NCI-H748 (cell line): ENCODE results near the gene UBE2D2.

Source experiments
- DNase-seq: peaks from one replicate; lab custom pipeline; 2025; ENCODE audit not compliant: unreplicated experiment; lab: John Stamatoyannopoulos, UW

UBE2D2 gene

DNA sequence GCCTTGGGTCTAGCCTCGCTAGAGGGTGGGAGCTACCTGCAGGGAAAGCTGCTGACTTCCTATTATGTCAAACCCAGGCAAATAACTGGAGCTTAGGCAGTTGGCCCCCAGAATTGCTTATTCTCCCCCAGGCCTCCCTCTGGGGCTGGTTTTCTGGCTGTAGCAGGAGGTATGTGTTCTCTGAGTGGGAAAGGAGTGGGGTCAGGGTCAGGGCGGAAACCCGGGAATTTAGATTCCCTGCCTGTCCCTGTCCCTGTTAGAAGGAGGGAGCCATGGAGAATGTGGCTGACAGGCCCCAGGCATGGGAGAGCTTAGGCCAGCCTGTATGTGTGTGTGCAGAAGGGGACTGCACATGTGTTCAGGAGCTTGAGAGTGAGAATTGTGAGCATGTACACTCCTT is 73.4 kb downstream of the UBE2D2 start:
- no peak for DNase-seq

DNA sequence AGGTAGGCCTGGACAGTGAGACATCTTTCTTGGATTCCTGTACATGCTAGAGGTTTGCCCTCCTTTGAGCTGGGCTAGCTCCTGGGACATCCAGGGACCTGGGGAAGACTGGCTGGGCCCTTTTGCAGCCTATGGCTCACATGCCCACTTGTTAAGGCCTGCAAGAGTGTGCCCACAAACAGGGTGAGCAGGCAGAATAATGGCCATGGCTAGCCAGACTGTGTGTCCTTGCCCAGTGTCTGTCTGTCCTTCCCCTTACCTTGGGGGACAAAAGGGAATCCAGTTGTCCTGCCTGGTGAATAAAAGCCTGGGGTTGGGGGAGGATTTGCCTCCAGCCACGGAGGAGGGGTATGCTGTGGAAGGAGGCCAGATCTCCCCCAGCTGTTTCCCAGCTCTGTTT is 74.1 kb downstream of the UBE2D2 start:
- no peak for DNase-seq

DNA sequence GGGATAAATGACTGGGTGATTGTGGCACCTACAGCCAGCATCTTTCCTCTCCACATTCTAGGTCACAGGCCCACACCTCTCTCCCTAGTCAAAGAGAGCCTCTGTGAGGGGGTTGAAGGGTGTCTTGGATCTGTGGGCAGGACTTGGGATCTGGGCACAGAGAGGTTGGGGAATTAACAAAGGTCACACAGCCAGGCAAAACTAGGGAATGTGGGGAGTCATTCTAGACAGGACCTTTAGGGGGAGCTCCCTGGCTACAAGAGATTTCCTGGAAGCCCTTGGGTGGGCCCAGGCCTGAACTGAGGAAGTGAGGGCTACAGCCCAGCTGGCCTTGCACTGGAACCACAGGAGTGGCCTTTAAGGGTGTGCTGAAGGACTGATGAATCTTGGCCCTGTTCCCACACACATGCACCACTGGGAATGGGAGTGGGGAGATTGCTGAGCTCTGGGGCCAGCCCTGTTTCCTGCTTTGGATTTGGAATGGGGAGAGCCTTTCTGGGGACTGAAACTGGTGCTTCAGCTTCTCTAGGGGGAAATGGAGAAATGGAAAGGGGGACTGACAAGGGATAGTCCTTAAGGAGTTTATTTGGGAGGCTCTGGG is 74.6 kb downstream of the UBE2D2 start:
- DNase-seq, result peak; percentile 55

DNA sequence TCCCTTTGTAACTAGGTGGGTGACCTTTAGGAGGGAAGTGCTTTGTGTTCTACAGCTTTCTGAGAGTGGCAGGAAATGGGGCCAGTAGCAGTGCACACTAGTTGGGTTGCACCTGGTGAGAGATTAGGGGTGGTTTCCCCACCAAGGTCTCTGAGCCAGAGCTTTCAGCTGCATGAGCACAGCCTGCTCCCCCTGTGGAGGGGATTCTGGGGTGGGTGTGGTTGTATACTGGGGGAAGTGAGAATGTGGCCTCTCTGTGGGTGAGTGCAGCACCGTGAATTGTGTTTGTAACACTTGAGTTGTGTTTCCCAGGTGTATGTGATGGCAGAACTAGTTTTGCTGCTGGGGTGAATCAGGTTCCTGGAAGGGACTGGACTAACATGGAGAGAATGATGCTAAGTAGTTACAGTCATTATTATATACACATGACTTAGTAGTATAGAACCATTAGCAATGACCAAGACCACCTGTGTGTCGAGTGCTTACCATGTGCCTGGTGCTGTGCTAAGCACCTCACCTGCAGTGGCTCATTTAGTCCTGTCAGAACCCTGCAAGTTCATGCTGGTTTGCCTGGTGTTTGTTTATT is 75.2 kb downstream of the UBE2D2 start:
- DNase-seq, result no peak

DNA sequence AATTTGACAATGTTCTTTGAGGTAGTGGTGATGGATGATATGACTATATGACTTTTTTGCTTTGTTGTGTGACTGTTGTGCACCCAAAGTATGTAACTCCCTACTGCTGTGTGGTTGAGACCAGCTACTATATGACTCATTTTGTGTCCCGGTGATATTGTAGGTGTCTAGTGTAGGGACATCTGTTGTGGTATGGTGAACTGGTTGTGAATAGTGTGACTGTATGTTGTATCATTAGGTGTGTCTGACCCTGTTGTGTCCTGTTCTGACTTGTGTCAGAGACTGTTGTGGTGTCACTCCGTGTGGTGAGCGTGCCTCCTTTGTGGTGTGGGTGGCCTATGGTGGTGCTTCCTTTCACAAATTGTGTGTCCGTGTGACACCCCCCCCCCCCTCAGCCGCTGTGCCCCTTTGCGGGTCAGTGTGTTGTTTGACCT is 75.9 kb downstream of the UBE2D2 start:
- no peak for DNase-seq

DNA sequence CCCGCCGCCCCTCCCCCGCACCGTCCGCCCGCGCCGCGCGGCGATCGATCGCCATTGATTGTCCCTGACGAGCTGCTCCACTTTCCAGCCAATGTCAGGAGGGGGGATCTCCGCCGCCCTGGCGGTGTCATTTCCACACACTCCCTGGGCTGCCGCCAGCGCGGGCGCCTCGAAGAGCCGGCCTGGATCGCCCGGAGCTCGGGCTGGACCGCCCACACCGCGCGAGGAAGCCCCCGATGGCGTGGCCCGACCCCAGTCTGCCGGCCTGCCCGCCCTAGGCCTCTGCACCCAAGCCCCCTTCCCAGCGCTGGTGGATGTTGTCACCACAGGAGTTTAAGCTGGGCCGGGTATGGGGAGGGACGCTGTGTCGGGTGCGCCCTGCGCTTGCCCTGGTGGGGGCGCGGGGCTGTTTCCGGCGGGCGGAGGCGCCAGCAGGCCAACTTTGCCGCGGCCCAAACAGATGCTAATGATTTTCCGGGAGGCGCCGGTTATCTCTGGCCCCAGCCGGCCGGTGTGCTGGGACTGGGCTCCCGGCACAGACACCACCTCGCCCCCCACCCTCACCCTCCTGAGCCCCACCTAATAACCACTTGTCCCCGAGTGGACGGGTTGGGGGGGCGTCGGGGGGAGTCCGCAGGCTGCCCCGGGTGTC is 76.4 kb downstream of the UBE2D2 start:
- peak; percentile 53 for DNase-seq

DNA sequence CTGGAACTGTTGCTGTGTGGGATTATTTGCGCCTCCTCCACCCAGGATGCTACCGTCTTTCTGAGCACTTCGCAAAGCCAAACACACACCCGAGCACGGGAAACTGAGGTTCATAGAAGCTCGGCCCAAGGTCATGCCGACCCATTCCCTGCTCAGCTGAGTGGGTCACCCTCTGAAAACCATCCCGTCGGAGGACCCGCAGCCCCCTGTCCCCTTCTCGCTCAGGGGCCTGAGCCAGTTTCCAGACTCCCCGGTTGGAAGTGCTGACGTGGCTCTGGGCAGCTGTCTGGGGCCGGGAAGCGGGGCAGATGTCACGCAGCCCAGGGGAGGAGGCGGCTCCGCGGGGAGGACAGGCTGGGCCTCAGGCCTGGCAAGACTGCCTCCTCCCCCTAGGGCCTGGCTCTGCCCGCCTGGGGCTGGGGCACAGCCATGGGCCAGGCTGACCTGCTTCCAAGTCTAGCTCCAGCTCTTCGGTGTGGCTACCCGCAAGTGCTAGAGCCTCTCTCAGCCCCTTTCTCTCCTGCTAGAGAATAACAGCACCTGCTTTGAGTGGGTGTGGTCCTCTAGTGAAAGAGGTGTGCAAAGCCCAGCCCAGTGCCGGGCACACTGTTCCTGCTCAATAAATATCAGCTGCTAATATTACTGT is 77.1 kb downstream of the UBE2D2 start:
- peak; percentile 41 for DNase-seq

DNA sequence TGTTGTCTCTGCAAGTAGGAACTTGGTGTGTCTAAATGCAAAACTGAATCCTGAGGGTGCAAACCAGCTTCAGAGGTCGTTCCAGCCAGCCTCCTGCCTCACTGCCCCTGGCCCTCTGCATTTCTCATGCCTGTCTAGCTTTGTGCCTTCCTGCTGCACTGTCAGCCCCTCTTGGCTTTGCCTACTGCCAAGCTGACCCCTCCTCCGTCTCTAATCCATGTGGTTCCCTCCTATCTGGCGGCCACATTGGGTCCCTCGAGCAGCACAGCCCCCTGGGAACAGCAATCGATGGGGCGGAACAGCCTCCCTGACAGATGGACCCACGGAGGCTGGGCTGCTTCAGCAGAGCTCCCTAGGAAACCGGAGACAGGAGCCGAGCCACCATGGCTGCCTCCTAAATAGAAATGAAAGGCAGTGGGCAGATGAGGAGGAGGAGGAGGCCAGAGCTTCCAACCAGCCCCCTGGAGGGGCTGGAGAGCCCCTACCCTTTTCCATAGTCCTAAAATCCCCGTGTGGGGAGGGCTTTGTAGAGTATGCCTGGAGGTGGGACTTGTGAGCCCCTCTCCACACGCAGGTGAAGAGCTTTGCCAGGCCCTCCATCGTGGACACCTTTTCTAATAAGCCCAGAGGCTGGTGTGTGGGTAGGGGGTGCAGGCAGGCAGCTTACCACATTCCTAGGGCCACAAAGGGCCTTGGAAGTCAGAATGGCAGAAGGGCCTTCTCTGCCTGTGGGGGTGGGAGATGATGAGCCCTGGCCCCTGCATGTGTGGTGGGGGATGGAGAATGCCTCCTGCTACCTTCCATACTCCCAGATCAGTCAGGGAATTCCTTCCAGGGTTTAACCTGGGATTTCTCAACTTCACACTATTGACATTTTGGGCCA is 77.8 kb downstream of the UBE2D2 start:
- no peak for DNase-seq

DNA sequence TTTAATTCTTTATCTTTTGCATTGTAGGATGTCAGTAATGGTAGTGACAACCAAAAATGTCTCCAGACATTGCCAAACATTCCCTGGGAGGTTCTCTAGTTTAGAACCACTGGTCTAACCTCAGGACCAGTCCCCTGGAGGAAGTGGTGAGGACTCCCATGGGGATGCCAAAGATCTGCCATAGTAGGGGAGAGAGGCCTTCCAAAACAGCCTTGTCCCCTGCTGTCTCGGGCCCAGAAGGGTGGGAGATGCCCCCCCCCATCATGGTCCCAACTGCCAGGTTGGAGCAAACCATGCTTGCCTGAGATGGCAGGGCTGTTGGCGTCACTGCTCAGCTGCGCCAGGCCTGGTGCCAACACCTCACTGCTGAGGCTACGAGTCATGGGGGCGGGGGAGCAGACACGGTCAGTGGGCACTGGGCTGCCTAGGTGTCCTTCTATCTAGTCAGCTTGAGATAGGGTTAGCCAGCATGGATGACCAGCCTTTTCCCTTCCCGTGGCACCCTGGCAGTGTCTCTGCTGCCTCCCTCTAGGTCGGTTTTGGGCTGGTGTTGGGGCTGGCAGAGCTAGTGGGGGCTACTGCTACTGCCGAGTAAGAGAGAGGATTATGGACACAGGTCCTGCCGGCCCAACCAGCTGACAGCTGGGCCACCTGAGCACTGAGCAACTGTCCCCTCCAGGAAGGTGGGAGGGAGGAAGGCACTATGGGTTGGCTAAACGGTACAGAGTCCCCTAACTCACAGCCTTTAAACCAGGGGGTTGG is 78.7 kb downstream of the UBE2D2 start:
- no peak for DNase-seq

DNA sequence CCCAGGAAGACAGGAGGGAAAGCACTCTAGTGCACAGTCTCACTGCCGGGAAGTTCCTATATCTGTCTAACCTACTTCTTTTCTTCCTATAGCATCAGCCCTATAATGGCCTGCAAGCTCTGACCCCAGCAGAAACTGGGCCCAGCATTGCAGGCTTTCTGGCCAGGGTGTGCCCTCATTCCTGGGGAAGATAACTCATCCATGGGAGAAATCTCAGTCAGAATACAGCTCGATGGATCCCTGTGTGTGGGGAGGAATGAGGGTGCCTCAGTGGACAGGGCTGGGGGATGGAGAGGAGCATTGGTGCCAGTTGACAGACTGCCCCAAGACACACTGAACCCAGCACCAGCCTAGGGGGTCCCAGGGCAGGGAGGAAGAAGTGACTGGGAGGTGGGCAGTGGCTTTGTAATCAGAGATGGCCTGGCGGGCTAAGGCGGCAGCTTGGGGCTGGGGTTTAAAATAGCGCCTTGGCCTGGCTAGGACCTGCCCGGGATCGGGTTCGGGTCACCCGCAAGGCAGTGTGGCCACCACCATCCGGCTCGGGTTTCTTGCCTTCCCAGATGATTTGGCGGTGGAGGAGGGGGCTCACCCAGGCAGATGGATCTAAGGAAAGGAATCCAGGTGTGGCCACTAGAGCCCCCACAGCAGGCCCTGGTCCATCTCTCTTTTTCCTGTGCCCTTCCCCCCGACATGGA is 79.4 kb downstream of the UBE2D2 start:
- DNase-seq, result no peak

DNA sequence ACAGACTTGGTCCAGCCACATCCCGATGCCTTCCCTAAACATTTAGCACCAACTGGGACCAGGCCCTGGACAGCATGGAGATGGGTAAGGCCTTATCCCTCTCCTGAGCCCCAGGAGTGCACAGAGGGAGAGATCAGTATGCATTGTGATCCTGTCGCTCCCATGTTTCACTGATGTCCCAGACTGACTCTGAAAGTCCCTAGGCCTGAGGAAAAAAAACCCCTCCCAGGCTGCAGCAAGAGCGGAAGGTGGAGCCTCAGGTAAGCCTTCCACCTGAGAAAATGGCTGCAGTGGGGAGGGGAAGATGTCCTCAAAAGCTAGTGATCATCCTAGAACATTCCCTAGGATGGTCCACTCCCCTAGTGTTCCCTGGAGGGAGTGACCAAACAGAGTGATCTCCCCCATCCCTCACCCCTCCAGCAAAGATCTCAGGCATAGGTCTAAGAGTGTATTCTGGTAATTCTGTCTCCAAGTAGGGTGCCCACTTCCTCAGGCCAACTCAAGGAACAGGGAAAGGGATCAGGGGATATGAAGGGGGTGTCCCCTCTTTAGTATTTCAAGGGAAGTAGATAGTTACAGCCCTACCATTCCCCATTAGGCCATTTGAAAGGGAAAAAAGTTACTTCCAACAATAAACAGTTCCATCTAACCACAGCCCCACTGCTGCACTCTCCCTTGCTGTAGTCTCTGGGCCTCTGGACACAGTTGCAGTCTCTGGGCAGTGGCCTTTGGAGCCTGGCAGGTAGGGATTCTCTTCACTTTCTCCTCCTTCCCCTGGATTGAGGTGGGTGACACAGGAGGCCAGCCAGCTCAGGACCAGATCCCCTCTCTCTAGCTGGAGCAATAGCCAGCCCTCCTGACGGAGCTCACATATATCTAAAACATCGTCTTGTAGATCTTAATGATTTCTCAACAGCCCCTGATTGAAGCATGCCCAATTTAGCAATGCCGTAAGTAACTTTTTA is 80.3 kb downstream of the UBE2D2 start:
- no peak for DNase-seq

DNA sequence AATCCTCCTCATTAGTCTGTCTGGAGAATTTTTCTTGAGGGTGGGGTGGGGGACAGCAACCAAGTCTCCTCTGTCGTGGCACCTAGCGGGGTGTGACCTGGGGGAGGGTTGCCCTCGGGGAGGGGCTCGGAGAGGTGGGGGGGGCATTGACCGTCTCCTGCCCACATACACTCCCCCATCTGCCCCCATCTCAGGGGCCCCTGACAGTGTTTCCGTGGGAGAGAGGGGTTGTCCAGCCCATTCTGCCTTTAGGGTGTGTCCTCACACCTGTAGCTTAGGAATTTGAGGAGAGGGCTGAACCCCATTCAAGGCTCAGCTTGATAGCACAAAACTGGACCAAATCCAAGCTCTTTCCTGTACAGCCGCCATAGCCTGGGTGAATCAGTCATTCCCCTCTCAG is 81.1 kb downstream of the UBE2D2 start:
- no peak for DNase-seq

DNA sequence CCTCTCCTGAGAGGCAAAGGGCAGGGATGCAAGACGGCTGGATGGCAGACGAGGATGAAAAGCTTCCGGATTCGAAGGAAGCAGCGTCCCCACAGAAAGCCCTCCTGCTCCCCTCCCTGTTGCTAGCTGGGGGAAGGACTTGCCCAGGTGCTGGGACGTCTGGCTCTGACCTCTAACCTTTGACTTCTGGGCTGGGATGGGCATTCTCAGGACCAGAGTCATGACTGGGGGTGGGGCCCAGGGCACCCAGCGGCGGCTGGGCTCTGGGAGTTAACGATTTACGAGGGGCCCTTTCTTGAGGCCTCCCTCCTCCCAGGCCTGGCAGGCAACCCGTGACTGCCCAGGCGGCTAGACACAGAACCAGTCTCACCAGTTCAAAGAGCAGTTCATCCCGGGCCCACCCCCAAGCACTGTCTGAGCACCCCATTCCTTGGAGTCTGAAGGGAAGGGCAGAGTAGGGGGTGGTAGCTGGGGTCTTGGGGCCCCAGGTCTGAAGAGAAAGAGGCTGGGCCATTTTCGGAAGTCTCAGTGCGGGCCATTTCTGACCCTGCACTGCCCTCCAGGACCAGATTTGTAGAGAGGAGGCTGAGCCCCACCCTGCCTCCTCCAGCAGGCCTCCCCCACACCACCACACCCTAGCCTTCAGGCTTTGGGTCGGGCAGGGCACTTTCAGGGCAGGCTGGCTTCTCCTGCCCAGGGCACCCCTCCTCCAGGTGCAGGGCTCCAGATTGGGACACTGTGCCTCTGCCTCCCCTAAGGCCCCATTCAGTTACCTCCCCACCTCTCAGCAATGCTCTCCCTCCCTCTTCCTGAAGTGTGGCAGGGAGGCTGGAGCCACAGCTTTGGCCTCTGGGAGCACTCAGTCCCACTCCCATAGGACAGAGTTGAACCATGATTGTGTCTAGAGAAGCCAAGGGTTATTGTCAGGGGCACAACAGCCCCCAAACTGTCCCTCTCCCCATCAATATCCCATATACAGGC is 82.0 kb downstream of the UBE2D2 start:
- no peak for DNase-seq

DNA sequence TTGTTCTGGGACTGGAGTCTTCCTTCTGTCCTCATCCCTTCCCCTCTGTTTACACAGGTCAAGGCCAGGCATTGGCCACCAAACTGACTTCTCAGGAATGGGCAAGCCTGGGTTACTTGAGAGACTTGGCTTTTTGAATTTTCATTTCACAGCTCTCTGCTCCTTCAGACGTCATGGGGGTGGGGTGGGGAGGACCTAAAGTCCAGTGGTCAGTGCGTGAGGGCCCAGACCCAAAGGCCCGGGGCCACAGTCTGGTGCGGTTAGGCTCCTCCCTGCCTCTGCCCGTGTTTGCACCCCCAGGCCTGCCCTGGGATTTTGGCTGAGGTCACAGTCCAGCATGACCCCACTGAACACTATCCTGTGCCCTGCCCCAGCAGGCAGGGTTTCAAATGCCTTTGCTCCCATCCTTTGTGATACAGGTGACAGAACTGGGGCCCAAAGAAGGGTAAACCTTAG is 82.9 kb downstream of the UBE2D2 start:
- DNase-seq, result no peak

DNA sequence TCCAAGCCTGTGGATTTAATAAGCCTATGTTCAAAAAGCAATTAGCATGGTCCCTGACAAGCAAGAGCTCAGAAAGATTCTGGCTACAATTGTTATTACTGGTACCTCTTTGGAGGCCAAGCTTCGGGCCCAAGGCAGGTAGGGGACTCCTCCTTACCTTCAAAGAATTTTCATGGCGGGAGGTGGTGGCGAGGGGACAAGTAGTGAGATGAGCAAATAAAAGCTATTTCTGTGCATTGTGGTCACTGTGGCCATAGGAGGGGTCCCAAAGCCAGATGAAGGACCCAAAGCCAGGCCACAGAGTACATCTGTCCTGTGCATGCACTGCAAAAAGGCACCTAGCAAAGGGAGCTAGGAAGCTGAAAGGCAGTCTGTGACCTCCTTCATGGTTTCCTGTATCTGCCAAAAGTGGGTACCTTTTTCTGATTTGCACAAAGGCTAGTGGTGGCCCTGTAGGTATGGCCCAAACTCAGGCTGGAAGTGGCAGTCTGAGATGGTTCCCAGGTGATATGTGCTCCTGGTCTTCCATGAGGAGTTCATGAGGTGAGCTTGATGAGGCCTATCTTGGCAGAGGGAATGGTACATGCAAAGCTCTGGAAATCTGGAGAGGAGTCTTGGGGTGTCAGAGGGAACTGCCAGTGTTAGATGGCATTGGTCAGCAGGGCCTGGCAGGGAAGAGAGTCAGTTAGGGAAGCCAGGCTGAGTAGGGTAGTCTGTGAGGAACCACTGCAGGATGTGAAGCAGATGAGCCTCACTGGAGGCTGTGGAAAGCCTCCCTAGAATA is 83.7 kb downstream of the UBE2D2 start:
- DNase-seq, result no peak

DNA sequence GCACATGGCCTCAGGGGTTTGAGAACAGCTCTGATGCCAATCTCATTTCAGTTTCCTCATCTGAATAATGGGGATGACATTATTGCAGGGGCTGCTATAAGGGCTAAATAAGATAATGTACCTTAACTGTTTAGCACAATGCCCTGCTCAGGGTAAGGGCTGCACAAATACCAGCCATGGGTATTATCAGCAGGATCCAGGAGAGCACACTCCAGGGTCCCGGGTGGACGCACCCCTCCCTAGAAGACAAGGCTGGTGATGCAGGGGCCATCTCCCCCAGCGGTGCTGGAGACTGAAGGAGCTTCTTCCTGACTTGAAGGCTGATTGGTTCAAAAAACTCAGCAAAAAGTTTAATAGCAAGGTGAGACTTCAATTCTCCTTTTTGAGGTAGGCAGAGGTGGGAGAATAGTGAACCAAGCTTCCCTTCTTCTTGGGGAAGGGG is 84.3 kb downstream of the UBE2D2 start:
- no peak for DNase-seq

DNA sequence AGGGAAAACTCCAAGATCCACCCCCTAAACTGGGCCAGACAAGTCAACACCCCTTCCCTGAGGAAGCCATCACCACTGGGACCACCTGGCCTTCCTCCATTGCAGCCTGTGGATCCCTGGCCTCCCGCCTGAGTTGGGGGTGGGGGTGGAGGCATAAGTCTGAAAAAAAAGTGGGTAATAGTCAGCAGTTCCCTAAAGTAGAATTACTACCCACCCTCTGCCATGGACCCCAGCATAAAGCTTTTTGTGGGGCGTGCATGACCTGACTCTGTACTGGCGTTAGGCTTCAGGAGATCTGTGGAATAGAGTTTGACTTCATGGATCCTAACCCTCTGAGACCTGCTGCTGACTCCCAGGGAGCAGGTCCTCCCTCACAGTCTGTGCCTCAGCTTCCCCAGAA is 85.0 kb downstream of the UBE2D2 start:
- no peak for DNase-seq
